ENCODE results near the gene TMED3. TPM values are rescaled to one million over a fixed set of nuclear protein-coding genes. Genes with fewer than 3 reads are reported as not detected.

The TMED3 gene
- total RNA-seq, 1 donor from 2014 or later, result 103 TPM

Other genes with a start within 250 kb of the TMED3 start
- 0.12 TPM for gene RASGRF1, start 220.3 kb upstream of the TMED3 start, total RNA-seq
- not detected for gene ANKRD34C, start 28.4 kb upstream of the TMED3 start, total RNA-seq
- gene MINAR1, start 121.2 kb downstream of the TMED3 start, total RNA-seq, result 0.24 TPM

All from esophagus mucosa (tissue), 1 donor.